SK-N-SH treated with all-trans-retinoic acid at 6 μM for 48 hours (cell line): Measurements from ENCODE around the gene GCN1.

Experiments
- ATAC-seq: fragments of 200-7000 bp; cut with Tn5 transposase; 3 replicates; pipeline ENCODE4 v1.9.1; 2020; ENCODE audit warnings: mild to moderate bottlenecking, moderate library complexity
- BACH2 ChIP-seq: fragments of 250-450 bp; sonication (Bioruptor Pico); IDR thresholded peaks from 2 replicates; pipeline ENCODE4 v1.9.0; 2021; ENCODE audit warnings: mild to moderate bottlenecking, borderline replicate concordance
- CSDC2 ChIP-seq: fragments of 250-450 bp; sonication (Bioruptor Pico); IDR thresholded peaks from 2 replicates; pipeline ENCODE4 v1.5.0; 2020; ENCODE audit warnings: mild to moderate bottlenecking, moderate library complexity
- CSRNP3 ChIP-seq: fragments of 250-450 bp; sonication (Bioruptor Pico); IDR thresholded peaks from 2 replicates; pipeline ENCODE4 v1.5.1; 2021; ENCODE audit warnings: mild to moderate bottlenecking, moderate library complexity
- ESRRG ChIP-seq: fragments of 250-450 bp; sonication (Bioruptor Pico); IDR thresholded peaks from 2 replicates; pipeline ENCODE4 v1.6.1; 2021; ENCODE audit warnings: mild to moderate bottlenecking
- GLIS3 ChIP-seq: fragments of 250-450 bp; sonication (Bioruptor Pico); IDR thresholded peaks from 2 replicates; pipeline ENCODE4 v1.5.0; 2020; ENCODE audit warnings: mild to moderate bottlenecking, moderate library complexity
- ISL1 ChIP-seq: fragments of 250-450 bp; sonication (Bioruptor Pico); IDR thresholded peaks from 2 replicates; pipeline ENCODE4 v2.1.2; 2022; ENCODE audit warnings: mild to moderate bottlenecking, moderate library complexity
- OSR1 ChIP-seq: fragments of 250-450 bp; sonication (Bioruptor Pico); IDR thresholded peaks from 2 replicates; pipeline ENCODE4 v1.8.0; 2022; ENCODE audit warnings: moderate library complexity, mild to moderate bottlenecking, inconsistent platforms
- PATZ1 ChIP-seq: fragments of 250-450 bp; sonication (Bioruptor Pico); IDR thresholded peaks from 2 replicates; pipeline ENCODE4 v1.8.0; 2020; ENCODE audit warnings: mild to moderate bottlenecking, moderate library complexity, borderline replicate concordance
- PPARA ChIP-seq: fragments of 250-450 bp; sonication (Bioruptor Pico); IDR thresholded peaks from 2 replicates; pipeline ENCODE4 v1.5.0; 2020; ENCODE audit warnings: mild to moderate bottlenecking, borderline replicate concordance
- RARB ChIP-seq: fragments of 250-450 bp; sonication (Bioruptor Pico); IDR thresholded peaks from 2 replicates; pipeline ENCODE4 v1.8.0; 2021; ENCODE audit warnings: mild to moderate bottlenecking, moderate library complexity
- SNAI2 ChIP-seq: fragments of 250-450 bp; sonication (Bioruptor Pico); IDR thresholded peaks from 2 replicates; pipeline ENCODE4 v1.5.0; 2020; ENCODE audit warnings: mild to moderate bottlenecking, moderate library complexity
- TCF4 ChIP-seq: fragments of 250-450 bp; sonication (Bioruptor Pico); IDR thresholded peaks from 2 replicates; pipeline ENCODE4 v1.8.0; 2021; ENCODE audit warnings: mild to moderate bottlenecking, moderate library complexity, borderline replicate concordance
- TOX ChIP-seq: fragments of 250-450 bp; sonication (Bioruptor Pico); IDR thresholded peaks from 2 replicates; pipeline ENCODE4 v1.8.0; 2021; ENCODE audit warnings: mild to moderate bottlenecking, moderate library complexity, borderline replicate concordance
- ZC3H10 ChIP-seq: fragments of 250-450 bp; sonication (Bioruptor Pico); IDR thresholded peaks from 2 replicates; pipeline ENCODE4 v1.5.1; 2021; ENCODE audit warnings: mild to moderate bottlenecking, moderate library complexity
- ZFP3 ChIP-seq: fragments of 250-450 bp; sonication (Bioruptor Pico); IDR thresholded peaks from 2 replicates; pipeline ENCODE4 v1.5.0; 2020; ENCODE audit warnings: mild to moderate bottlenecking, moderate library complexity
- ZFP30 ChIP-seq: fragments of 450-650 bp; formaldehyde crosslinking; IDR thresholded peaks from 2 replicates; pipeline ENCODE4 v1.5.0; 2022; ENCODE audit warnings: mild to moderate bottlenecking, moderate library complexity
- ZNF565 ChIP-seq: fragments of 450-650 bp; formaldehyde crosslinking; conservative IDR thresholded peaks from 2 replicates; pipeline ENCODE4 v1.5.0; 2020; ENCODE audit warnings: low read depth, mild to moderate bottlenecking, moderate library complexity
- ZNF70 ChIP-seq: fragments of 450-650 bp; formaldehyde crosslinking; IDR thresholded peaks from 2 replicates; pipeline ENCODE4 v1.5.0; 2020; ENCODE audit warnings: mild to moderate bottlenecking, moderate library complexity
- ZNF8 ChIP-seq: fragments of 450-650 bp; formaldehyde crosslinking; IDR thresholded peaks from 2 replicates; pipeline ENCODE4 v1.5.0; 2020; ENCODE audit warnings: mild to moderate bottlenecking, moderate library complexity
- TF ChIP-seq, protein P1 (sequence below): fragments of 250-450 bp; sonication (Bioruptor Pico); IDR thresholded peaks from 2 replicates; pipeline ENCODE4 v1.5.0; 2020; ENCODE audit warnings: mild to moderate bottlenecking, moderate library complexity
- TF ChIP-seq, protein P2 (sequence below): fragments of 250-450 bp; sonication (Bioruptor Pico); IDR thresholded peaks from 2 replicates; pipeline ENCODE4 v1.8.0; 2021; ENCODE audit warnings: low read depth, mild to moderate bottlenecking, moderate library complexity, borderline replicate concordance

Gene GCN1

GRCh38 chr12:120204171-120204570 lies 9.7 kb upstream of the GCN1 start:
- no peak for TF ChIP-seq OSR1 (CRISPR knock-in tag)
- TF ChIP-seq ZNF565 (CRISPR knock-in tag): no peak
- TF ChIP-seq CSRNP3 (CRISPR knock-in tag): no peak
- no peak for TF ChIP-seq GLIS3 (CRISPR knock-in tag)
- no peak for TF ChIP-seq TOX (CRISPR knock-in tag)
- TF ChIP-seq ZFP30 (CRISPR knock-in tag): no peak
- TF ChIP-seq TCF4 (CRISPR knock-in tag): no peak
- no peak for TF ChIP-seq ESRRG (CRISPR knock-in tag)
- no peak for TF ChIP-seq RARB
- TF ChIP-seq PPARA (CRISPR knock-in tag): no peak
- no peak for TF ChIP-seq PATZ1
- TF ChIP-seq BACH2 (CRISPR knock-in tag): no peak
- no peak for TF ChIP-seq ZFP3 (CRISPR knock-in tag)
- no peak for TF ChIP-seq ZNF8 (CRISPR knock-in tag)
- no peak for TF ChIP-seq CSDC2
- no peak for TF ChIP-seq ISL1 (CRISPR knock-in tag)
- TF ChIP-seq ZC3H10 (CRISPR knock-in tag): no peak
- TF ChIP-seq, protein P1, sequence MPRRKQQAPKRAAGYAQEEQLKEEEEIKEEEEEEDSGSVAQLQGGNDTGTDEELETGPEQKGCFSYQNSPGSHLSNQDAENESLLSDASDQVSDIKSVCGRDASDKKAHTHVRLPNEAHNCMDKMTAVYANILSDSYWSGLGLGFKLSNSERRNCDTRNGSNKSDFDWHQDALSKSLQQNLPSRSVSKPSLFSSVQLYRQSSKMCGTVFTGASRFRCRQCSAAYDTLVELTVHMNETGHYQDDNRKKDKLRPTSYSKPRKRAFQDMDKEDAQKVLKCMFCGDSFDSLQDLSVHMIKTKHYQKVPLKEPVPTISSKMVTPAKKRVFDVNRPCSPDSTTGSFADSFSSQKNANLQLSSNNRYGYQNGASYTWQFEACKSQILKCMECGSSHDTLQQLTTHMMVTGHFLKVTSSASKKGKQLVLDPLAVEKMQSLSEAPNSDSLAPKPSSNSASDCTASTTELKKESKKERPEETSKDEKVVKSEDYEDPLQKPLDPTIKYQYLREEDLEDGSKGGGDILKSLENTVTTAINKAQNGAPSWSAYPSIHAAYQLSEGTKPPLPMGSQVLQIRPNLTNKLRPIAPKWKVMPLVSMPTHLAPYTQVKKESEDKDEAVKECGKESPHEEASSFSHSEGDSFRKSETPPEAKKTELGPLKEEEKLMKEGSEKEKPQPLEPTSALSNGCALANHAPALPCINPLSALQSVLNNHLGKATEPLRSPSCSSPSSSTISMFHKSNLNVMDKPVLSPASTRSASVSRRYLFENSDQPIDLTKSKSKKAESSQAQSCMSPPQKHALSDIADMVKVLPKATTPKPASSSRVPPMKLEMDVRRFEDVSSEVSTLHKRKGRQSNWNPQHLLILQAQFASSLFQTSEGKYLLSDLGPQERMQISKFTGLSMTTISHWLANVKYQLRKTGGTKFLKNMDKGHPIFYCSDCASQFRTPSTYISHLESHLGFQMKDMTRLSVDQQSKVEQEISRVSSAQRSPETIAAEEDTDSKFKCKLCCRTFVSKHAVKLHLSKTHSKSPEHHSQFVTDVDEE (CRISPR knock-in tag): no peak
- no peak for ATAC-seq

GRCh38 chr12:120200364-120200800 lies 5.9 kb upstream of the GCN1 start:
- TF ChIP-seq ZFP3 (CRISPR knock-in tag): no peak
- TF ChIP-seq SNAI2 (CRISPR knock-in tag): no peak
- TF ChIP-seq PATZ1: no peak
- TF ChIP-seq RARB: no peak
- TF ChIP-seq, protein P2, sequence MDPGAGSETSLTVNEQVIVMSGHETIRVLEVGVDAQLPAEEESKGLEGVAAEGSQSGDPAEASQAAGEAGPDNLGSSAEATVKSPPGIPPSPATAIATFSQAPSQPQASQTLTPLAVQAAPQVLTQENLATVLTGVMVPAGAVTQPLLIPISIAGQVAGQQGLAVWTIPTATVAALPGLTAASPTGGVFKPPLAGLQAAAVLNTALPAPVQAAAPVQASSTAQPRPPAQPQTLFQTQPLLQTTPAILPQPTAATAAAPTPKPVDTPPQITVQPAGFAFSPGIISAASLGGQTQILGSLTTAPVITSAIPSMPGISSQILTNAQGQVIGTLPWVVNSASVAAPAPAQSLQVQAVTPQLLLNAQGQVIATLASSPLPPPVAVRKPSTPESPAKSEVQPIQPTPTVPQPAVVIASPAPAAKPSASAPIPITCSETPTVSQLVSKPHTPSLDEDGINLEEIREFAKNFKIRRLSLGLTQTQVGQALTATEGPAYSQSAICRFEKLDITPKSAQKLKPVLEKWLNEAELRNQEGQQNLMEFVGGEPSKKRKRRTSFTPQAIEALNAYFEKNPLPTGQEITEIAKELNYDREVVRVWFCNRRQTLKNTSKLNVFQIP (CRISPR knock-in tag): no peak
- TF ChIP-seq ZNF70 (CRISPR knock-in tag): no peak
- no peak for TF ChIP-seq CSDC2
- TF ChIP-seq TCF4 (CRISPR knock-in tag): no peak
- TF ChIP-seq GLIS3 (CRISPR knock-in tag): no peak
- TF ChIP-seq ZC3H10 (CRISPR knock-in tag): no peak
- no peak for TF ChIP-seq ZNF8 (CRISPR knock-in tag)
- no peak for TF ChIP-seq ZFP30 (CRISPR knock-in tag)
- TF ChIP-seq ZNF565 (CRISPR knock-in tag): no peak
- TF ChIP-seq, protein P1 (CRISPR knock-in tag): no peak
- TF ChIP-seq BACH2 (CRISPR knock-in tag): no peak
- no peak for TF ChIP-seq ISL1 (CRISPR knock-in tag)
- no peak for TF ChIP-seq OSR1 (CRISPR knock-in tag)
- ATAC-seq: no peak
